Measurements from ENCODE around the gene TMEM269.
A peak's percentile ranks its signal among the peaks of the same experiment; 100 is the strongest.

TMEM269 gene

DNA sequence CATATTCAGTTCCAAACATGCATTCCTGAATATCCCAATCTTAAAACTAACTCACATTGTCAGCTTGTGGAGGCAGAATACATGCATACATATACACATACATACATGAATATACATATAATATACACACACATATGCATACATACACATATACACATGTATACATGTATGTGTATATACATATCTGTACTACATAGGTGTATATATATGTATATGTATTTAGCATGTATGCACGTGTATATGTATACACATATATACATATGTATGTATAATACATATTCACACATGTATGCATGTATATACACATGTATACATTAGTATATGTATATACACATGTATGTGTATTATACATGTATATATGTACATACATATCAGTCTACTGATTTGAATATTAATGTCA lies 60.4 kb downstream of the TMEM269 start:
- H3K27ac ChIP-seq, result no peak overlapping the region
- no peak overlapping the region for H3K4me3 ChIP-seq (ENCODE audit: low read depth, low read length)
- DNase-seq, result no peak
- peaks cover 9% of the 10 kb centered on the region for H3K36me3 ChIP-seq
- H3K27me3 ChIP-seq (ENCODE audit: insufficient read depth, low read depth, severe bottlenecking), result no peaks in the 10 kb centered on the region
- H3K9me3 ChIP-seq (ENCODE audit: severe bottlenecking), result no peaks in the 10 kb centered on the region
- TF ChIP-seq, protein P1, sequence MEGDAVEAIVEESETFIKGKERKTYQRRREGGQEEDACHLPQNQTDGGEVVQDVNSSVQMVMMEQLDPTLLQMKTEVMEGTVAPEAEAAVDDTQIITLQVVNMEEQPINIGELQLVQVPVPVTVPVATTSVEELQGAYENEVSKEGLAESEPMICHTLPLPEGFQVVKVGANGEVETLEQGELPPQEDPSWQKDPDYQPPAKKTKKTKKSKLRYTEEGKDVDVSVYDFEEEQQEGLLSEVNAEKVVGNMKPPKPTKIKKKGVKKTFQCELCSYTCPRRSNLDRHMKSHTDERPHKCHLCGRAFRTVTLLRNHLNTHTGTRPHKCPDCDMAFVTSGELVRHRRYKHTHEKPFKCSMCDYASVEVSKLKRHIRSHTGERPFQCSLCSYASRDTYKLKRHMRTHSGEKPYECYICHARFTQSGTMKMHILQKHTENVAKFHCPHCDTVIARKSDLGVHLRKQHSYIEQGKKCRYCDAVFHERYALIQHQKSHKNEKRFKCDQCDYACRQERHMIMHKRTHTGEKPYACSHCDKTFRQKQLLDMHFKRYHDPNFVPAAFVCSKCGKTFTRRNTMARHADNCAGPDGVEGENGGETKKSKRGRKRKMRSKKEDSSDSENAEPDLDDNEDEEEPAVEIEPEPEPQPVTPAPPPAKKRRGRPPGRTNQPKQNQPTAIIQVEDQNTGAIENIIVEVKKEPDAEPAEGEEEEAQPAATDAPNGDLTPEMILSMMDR (IDR thresholded peaks at IDR 0.05; ENCODE audit: low read depth, low read length), result no peak

DNA sequence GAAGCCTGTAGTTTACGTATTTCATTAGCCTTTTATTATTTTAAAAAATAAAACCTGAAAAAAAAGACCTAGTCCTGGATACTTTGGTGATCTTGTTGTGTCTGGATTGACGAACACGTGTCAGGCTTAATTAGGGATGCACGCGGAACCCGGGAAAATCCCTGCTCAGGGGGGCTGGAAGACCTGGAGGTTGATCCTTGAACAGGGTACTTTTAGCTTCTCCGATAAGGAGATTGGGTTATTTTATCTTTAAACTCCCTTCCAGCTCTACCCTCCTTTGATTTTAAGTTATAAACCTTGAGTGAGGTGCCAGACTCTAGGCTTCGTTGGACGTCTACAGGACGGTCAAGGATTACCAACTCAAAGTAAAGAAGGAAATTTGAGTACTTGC lies 61.1 kb downstream of the TMEM269 start:
- no peaks in the 10 kb centered on the region for H3K9me3 ChIP-seq (ENCODE audit: severe bottlenecking)
- H3K27ac ChIP-seq, result peak overlapping the region; percentile 5; the same call in 1 of the 2 replicates
- no peak for DNase-seq
- peaks cover 12% of the 10 kb centered on the region for H3K36me3 ChIP-seq
- H3K4me3 ChIP-seq (ENCODE audit: low read depth, low read length), result peak overlapping the region; percentile 60
- TF ChIP-seq, protein P1 (IDR thresholded peaks at IDR 0.05; ENCODE audit: low read depth, low read length), result no peak
- H3K27me3 ChIP-seq (ENCODE audit: insufficient read depth, low read depth, severe bottlenecking), result no peaks in the 10 kb centered on the region

DNA sequence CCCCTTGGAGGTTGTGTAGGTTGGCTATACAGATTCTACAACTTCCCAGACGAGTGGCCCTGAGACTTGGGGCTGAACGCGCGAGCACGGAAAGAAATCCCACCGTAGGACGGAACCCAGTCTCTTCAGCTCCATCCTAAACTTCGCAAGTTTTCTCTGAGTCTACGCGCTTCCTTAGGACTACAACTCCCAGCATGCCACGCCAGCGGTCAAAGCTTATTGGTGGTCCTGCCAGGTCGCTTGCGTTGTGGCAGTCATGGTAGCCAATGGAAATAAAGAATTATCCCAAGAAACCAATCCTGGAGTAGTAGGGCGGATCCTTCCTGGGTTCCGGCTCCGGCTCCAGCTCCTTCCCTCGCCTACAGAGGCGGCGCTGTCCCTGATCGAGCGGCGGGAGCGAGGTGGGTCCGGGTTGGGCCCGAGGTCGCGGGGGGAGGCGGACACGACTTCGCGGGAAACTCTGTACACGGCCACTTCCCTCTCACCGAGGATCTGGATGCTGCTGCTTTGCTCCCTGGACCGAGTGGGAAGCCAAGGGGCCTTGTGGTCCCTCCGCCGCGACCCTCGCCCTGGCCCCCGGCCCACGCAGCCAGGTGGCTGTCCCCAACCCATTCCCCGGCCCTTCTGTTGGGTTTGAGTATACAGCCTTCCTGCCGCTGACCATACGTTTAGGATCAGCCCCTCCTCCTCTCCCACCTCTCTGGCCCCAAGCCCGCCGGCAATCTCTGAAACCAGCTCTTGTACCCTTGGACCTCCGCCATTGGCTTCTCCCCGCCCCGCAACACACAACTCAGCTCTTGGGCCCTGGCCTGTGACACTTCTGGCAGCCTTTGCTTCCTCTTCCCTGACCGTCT lies 61.7 kb downstream of the TMEM269 start, which contains the start of gene ZNF691:
Gene ZNF691, plus strand, starts transcription at position 357 of the 854 bp plus-strand sequence. CDS start 3,046 bp downstream, outside the sequence.
- H3K4me3 ChIP-seq (ENCODE audit: low read depth, low read length), result peak within 1 kb of the TSS; percentile 60
- TF ChIP-seq, protein P1 (IDR thresholded peaks at IDR 0.05; ENCODE audit: low read depth, low read length), result peak; percentile 41
- peak within 1 kb of the TSS; percentile 89 for H3K27ac ChIP-seq
- peak; percentile 94 for DNase-seq
- peaks cover 17% of the 10 kb centered on the region for H3K36me3 ChIP-seq
- H3K9me3 ChIP-seq (ENCODE audit: severe bottlenecking), result no peaks in the 10 kb centered on the region
- no peaks in the 10 kb centered on the region for H3K27me3 ChIP-seq (ENCODE audit: insufficient read depth, low read depth, severe bottlenecking)

DNA sequence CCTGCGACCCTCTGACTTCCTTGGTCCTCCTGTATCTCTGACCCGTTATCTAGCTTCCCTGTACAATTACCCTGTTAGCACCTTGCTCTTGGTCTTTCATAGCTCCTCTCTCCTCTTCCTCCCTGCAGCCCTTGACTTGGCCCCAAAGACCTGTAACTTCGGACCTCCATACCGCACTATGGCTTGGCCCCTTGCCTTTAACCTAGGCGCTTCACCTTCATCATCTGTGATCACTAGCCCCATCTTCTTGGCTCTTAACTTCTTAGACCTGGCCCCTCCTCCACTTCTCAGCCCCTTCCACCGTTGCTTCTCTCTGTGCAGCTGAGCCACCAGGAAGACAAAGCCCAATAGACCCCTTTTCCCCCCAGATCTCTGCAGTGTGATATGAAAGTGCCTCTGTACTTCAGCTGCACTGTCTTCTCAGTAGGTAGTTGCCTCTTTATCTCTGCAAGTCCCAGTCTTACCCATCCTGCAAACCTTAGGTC lies 62.4 kb downstream of the TMEM269 start:
- Histone ChIP-seq H3K27me3 (ENCODE audit: insufficient read depth, low read depth, severe bottlenecking) (no peaks in the 10 kb centered on the region), H3K27ac (peak overlapping the region; percentile 89), H3K4me3 (ENCODE audit: low read depth, low read length) (peak overlapping the region; percentile 60), H3K9me3 (ENCODE audit: severe bottlenecking) (no peaks in the 10 kb centered on the region), H3K36me3 (peaks cover 24% of the 10 kb centered on the region)
- TF ChIP-seq, protein P1 (IDR thresholded peaks at IDR 0.05; ENCODE audit: low read depth, low read length), result no peak
- no peak for DNase-seq

DNA sequence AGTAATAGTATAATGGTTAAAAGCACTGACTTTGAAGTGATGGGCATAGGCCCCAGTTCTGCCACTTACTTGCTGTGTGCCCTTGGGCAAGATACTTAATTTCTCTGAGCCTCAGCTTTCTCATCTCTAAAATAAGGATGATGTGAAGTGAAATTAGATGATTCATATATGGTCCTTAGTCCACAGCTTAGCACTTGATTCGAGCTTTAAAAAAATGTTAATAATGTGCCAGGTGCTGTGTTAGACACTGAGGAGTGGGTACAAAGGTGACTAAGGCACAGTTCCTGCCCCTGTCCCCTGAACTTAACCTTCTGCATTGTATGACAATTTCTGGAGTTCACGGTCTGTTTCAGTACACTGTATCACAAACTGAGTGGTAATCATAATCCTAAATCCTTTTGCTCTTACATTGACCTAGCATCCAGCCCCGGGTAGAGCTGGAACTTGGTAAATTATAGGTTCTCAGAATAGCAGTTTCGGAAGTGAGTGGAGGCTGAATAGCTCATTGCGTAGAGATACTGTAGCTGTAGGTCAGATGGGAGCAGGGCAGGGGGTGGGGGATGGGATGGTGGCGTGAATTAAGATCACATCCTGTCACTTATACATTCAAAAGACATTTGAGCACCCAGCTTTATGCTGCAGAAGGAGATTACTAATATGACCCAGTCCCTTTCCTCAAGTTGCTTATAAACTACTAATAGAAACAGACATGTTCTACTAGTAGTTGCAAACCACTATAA lies 63.1 kb downstream of the TMEM269 start:
- Histone ChIP-seq H3K9me3 (ENCODE audit: severe bottlenecking) (no peaks in the 10 kb centered on the region), H3K36me3 (peaks cover 30% of the 10 kb centered on the region), H3K27me3 (ENCODE audit: insufficient read depth, low read depth, severe bottlenecking) (no peaks in the 10 kb centered on the region), H3K27ac (no peak overlapping the region), H3K4me3 (ENCODE audit: low read depth, low read length) (no peak overlapping the region; the same call in 1 of the 2 replicates)
- TF ChIP-seq, protein P1 (IDR thresholded peaks at IDR 0.05; ENCODE audit: low read depth, low read length), result no peak
- no peak for DNase-seq

Measured in WERI-Rb-1 (cell line).